Loucy (cell line): ENCODE data around the gene CENPX.

Source experiments
- EZH2phosphoT487 ChIP-seq: fragments of 200-600 bp; IDR thresholded peaks from 2 replicates; pipeline ENCODE4 v1.6.1; 2018; ENCODE audit warnings: antibody characterized with exemption, mild to moderate bottlenecking, moderate library complexity, borderline replicate concordance
- TF ChIP-seq, protein P1 (sequence below): fragments of 200-600 bp; sonication (generic); conservative IDR thresholded peaks from 2 replicates; pipeline ENCODE4 v1.5.1; 2014; ENCODE audit warnings: mild to moderate bottlenecking, antibody characterized with exemption, low read length

- TF ChIP-seq, protein P1, sequence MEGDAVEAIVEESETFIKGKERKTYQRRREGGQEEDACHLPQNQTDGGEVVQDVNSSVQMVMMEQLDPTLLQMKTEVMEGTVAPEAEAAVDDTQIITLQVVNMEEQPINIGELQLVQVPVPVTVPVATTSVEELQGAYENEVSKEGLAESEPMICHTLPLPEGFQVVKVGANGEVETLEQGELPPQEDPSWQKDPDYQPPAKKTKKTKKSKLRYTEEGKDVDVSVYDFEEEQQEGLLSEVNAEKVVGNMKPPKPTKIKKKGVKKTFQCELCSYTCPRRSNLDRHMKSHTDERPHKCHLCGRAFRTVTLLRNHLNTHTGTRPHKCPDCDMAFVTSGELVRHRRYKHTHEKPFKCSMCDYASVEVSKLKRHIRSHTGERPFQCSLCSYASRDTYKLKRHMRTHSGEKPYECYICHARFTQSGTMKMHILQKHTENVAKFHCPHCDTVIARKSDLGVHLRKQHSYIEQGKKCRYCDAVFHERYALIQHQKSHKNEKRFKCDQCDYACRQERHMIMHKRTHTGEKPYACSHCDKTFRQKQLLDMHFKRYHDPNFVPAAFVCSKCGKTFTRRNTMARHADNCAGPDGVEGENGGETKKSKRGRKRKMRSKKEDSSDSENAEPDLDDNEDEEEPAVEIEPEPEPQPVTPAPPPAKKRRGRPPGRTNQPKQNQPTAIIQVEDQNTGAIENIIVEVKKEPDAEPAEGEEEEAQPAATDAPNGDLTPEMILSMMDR = no peak
- TF ChIP-seq EZH2phosphoT487 = no peak
Measured at GRCh38 chr17:82033359-82034085, 10.8 kb upstream of the CENPX start.
